ENCODE measurements around the gene SULT4A1. TPM values are rescaled to one million over a fixed set of nuclear protein-coding genes. Genes with fewer than 3 reads are reported as not detected.
A peak's percentile ranks its signal among the peaks of the same experiment; 100 is the strongest.

The SULT4A1 gene
- total and polyA plus RNA-seq, 2 of the 4 experiments (the other 2 are of a cell fraction), result 1.1 to 5.2 TPM

- Histone ChIP-seq H4K8ac (ENCODE audit: low read depth in 2 of 2, low read length in 2 of 2) (no peak overlapping the region), H2BK20ac (ENCODE audit: low read depth, low read length) (no peak overlapping the region), H2AFZ (replicated peaks; ENCODE audit: low read length, poor library complexity) (peak overlapping the region; percentile 23), H3K4me3 (ENCODE audit: insufficient read depth, low read depth, low read length) (no peak overlapping the region), H3K27ac (ENCODE audit: insufficient read depth, low read length) (no peak overlapping the region), H3K9me1 (ENCODE audit: insufficient read depth, low read length) (no peaks in the 10 kb centered on the region; the same call in 1 of the 2 replicates), H3K36me3 (ENCODE audit: control insufficient read depth, insufficient read depth, low read length) (no peaks in the 10 kb centered on the region), H3K14ac (replicated peaks; ENCODE audit: low read depth, low read length) (no peak overlapping the region), H4K5ac (ENCODE audit: low read depth, low read length) (no peak overlapping the region), H3K79me1 (ENCODE audit: low read depth in 1 of 2, low read length in 2 of 2) (no peaks in the 10 kb centered on the region), H3K4me2 (ENCODE audit: low read depth, low read length) (no peak overlapping the region), H2AK9ac (replicated peaks; ENCODE audit: low read depth, low read length, poor library complexity) (no peak overlapping the region), H3K23ac (ENCODE audit: low read depth, low read length) (no peak overlapping the region), H3K56ac (ENCODE audit: extremely low read depth, insufficient read depth, low read length) (no peak overlapping the region), H2BK5ac (ENCODE audit: low read depth, low read length, poor library complexity, severe bottlenecking) (no peak overlapping the region), H3K9ac (ENCODE audit: low read depth, low read length) (no peak overlapping the region), H2BK120ac (ENCODE audit: low read depth, low read length) (no peak overlapping the region), H2AK5ac (ENCODE audit: low read depth, low read length) (peak overlapping the region; percentile 45; the same call in 1 of the 2 replicates), H3K4me1 (ENCODE audit: control insufficient read depth, insufficient read depth, low read length) (peaks cover 2% of the 10 kb centered on the region; the same call in 1 of the 2 replicates), H4K20me1 (ENCODE audit: insufficient read depth, low read length) (no peaks in the 10 kb centered on the region), H3K9me3 (ENCODE audit: control insufficient read depth, insufficient read depth, low read length) (no peaks in the 10 kb centered on the region), H4K91ac (ENCODE audit: insufficient read depth, low read depth, low read length) (no peak overlapping the region), H3K27me3 (ENCODE audit: control insufficient read depth, insufficient read depth, low read length) (peaks cover 21% of the 10 kb centered on the region), H3K18ac (ENCODE audit: low read depth, low read length) (no peak overlapping the region), H2BK15ac (ENCODE audit: low read depth, low read length) (no peak overlapping the region), H3K4ac (ENCODE audit: low read depth, low read length) (no peak overlapping the region)
- 47% methylated on average over 6 of the region's 6 CpGs; no CpG with 5 or more reads in 1 of the 2 experiments for WGBS, 2 experiments (ENCODE audit: extremely low coverage in 2 of 2, insufficient read length in 1 of 2)
- POLR2A ChIA-PET (ENCODE audit: unreplicated experiment), result no interaction called here
- dilution Hi-C loops (cut with HindIII; ENCODE audit: low sequenced_read_pairs, unreplicated experiment) (no loop called here), intact Hi-C loops (cut with micrococcal nuclease) (no loop called here), in situ Hi-C loops (cut with MboI; ENCODE audit: low sequenced_read_pairs) (no loop called here)
- no peak for DNase-seq
- no peak for TF ChIP-seq RFX5 (IDR thresholded peaks at IDR 0.05; ENCODE audit: low read depth, low read length)
- no peak for TF ChIP-seq POLR2A (IDR thresholded peaks at IDR 0.05; ENCODE audit: low read depth, low read length)
- no peak for TF ChIP-seq MAFK (IDR thresholded peaks at IDR 0.05; ENCODE audit: low read depth, low read length)
- TF ChIP-seq NFE2L2 (IDR thresholded peaks at IDR 0.05; ENCODE audit: low read depth, low read length), result no peak
- TF ChIP-seq RCOR1 (IDR thresholded peaks at IDR 0.05; ENCODE audit: insufficient replicate concordance, low read length), result no peak
- no peak for TF ChIP-seq CHD1 (IDR thresholded peaks at IDR 0.05; ENCODE audit: low read depth, low read length)
- no peak for TF ChIP-seq MXI1 (IDR thresholded peaks at IDR 0.05; ENCODE audit: borderline replicate concordance, low read depth, low read length)
- no peak for TF ChIP-seq ELK1 (IDR thresholded peaks at IDR 0.05; ENCODE audit: borderline replicate concordance, low read depth, low read length)
- TF ChIP-seq, protein P1, sequence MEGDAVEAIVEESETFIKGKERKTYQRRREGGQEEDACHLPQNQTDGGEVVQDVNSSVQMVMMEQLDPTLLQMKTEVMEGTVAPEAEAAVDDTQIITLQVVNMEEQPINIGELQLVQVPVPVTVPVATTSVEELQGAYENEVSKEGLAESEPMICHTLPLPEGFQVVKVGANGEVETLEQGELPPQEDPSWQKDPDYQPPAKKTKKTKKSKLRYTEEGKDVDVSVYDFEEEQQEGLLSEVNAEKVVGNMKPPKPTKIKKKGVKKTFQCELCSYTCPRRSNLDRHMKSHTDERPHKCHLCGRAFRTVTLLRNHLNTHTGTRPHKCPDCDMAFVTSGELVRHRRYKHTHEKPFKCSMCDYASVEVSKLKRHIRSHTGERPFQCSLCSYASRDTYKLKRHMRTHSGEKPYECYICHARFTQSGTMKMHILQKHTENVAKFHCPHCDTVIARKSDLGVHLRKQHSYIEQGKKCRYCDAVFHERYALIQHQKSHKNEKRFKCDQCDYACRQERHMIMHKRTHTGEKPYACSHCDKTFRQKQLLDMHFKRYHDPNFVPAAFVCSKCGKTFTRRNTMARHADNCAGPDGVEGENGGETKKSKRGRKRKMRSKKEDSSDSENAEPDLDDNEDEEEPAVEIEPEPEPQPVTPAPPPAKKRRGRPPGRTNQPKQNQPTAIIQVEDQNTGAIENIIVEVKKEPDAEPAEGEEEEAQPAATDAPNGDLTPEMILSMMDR (conservative IDR thresholded peaks at IDR 0.05; ENCODE audit: low read depth, low read length), result no peak
- TF ChIP-seq CEBPB (IDR thresholded peaks at IDR 0.05; ENCODE audit: low read depth, low read length), result no peak
- no peak for TF ChIP-seq SMC3 (IDR thresholded peaks at IDR 0.05; ENCODE audit: low read depth, low read length)
- no peak for ATAC-seq (ENCODE audit: low read depth)
- CTCF ChIA-PET, result no interaction called here
- no TSS peak for BruUV-seq (replicated peaks)
Observed at GRCh38 chr22:43910178-43910695, 47.9 kb upstream of the SULT4A1 start.
